ENCODE data around the gene IFNA8.

IFNA8 gene

GRCh38 chr9:21385131-21385670 is 23.7 kb upstream of the IFNA8 start, which contains the start of gene IFNA2:
TSS of gene IFNA2 (minus strand) at chr9:21385398. CDS start at chr9:21385329, 69 bp downstream.
- no peak for TF ChIP-seq CSRNP3 (CRISPR knock-in tag; IDR thresholded peaks at IDR 0.05)
- no peak for TF ChIP-seq ZFP30 (CRISPR knock-in tag; IDR thresholded peaks at IDR 0.05)
- no peak for TF ChIP-seq POU6F1 (CRISPR knock-in tag; IDR thresholded peaks at IDR 0.05; ENCODE audit: borderline replicate concordance, low read depth)
- no peak for TF ChIP-seq ESRRG (CRISPR knock-in tag; IDR thresholded peaks at IDR 0.05)
- no peak for TF ChIP-seq PPARA (CRISPR knock-in tag; IDR thresholded peaks at IDR 0.05; ENCODE audit: borderline replicate concordance)
- no peak for TF ChIP-seq ZNF8 (CRISPR knock-in tag; IDR thresholded peaks at IDR 0.05)
- TF ChIP-seq ZNF565 (CRISPR knock-in tag; conservative IDR thresholded peaks at IDR 0.05; ENCODE audit: low read depth), result no peak
- no peak for TF ChIP-seq TCF4 (CRISPR knock-in tag; IDR thresholded peaks at IDR 0.05; ENCODE audit: borderline replicate concordance)
- no peak for TF ChIP-seq BACH2 (CRISPR knock-in tag; IDR thresholded peaks at IDR 0.05; ENCODE audit: borderline replicate concordance)
- TF ChIP-seq ARNTL (CRISPR knock-in tag; IDR thresholded peaks at IDR 0.05; ENCODE audit: borderline replicate concordance, low read depth), result no peak
- TF ChIP-seq TOX (CRISPR knock-in tag; IDR thresholded peaks at IDR 0.05; ENCODE audit: borderline replicate concordance), result no peak
- no peak for TF ChIP-seq CSDC2 (CRISPR knock-in tag; IDR thresholded peaks at IDR 0.05)
- no peak for ATAC-seq

DNA sequence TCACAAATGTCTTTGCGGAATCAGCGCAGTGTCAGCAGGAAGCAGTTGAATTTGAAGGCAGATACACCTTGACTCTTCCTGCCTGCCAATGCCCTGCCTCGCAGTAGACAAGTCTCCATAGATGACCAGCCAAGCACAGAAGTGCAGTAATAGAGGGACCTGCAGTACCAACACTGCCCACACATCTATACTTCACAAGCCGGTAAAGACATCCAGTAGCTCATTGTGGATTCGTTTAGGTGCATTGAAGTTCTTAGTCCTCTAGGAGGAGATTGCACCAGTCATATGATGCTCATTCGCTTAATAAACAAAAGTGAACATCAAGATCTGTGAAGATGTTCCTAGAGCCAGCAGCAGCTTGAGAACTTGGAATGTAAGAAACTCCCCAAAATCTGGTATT is 16.6 kb upstream of the IFNA8 start:
- TF ChIP-seq CSRNP3 (CRISPR knock-in tag; IDR thresholded peaks at IDR 0.05), result no peak
- peak; percentile 93 for ATAC-seq

DNA sequence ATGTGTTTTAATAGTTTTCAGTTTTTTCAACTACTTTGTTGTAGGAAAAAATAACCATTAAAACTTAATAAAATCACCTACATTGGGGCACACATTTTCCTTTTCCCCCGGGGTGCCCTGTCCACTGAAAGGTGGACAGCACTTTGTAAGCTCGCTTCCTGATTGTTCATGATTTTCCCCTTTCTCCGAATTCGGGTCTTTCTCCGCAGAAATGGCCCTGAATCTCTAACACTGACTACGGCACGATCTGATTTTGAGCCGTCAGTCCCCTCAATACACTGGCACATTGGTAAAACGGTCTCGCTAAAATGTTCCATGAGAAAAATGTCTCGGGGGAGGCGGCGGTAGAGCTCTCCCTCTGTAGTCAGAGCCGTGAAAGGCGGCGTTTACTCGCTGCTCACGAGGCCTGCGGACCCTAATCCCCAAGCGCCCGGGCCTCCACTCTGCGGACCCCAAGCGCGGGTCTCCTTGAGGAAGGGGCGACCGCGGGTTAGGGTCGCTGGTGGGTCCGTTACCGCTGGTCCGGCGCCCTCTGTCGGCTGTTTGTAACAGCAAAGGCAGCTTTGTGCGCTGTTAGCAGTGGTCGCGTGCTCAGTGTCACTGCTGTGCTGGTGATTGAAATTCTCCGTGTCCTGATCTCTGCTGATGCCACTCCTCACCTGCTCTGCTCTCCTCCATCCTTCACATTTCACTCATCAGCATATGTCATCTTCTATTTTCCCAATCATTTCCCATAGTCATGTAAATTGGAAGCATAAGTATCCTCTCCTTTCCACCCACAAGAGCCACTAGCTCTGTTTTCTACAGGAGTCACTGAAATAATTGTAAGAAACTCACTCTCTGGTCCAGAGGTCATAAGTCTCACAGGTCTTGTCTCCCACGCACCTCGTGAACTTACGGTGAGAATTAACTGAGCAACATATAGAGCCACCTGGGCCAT is 12.9 kb upstream of the IFNA8 start:
- peak; percentile 85 for ATAC-seq
- no peak for TF ChIP-seq BACH2 (CRISPR knock-in tag; IDR thresholded peaks at IDR 0.05; ENCODE audit: borderline replicate concordance)
- no peak for TF ChIP-seq PPARA (CRISPR knock-in tag; IDR thresholded peaks at IDR 0.05; ENCODE audit: borderline replicate concordance)
- TF ChIP-seq GLIS3 (CRISPR knock-in tag; IDR thresholded peaks at IDR 0.05), result no peak
- TF ChIP-seq RARB (CRISPR knock-in tag; IDR thresholded peaks at IDR 0.05), result no peak
- TF ChIP-seq ARNTL (CRISPR knock-in tag; IDR thresholded peaks at IDR 0.05; ENCODE audit: borderline replicate concordance, low read depth), result no peak
- TF ChIP-seq, protein P1, sequence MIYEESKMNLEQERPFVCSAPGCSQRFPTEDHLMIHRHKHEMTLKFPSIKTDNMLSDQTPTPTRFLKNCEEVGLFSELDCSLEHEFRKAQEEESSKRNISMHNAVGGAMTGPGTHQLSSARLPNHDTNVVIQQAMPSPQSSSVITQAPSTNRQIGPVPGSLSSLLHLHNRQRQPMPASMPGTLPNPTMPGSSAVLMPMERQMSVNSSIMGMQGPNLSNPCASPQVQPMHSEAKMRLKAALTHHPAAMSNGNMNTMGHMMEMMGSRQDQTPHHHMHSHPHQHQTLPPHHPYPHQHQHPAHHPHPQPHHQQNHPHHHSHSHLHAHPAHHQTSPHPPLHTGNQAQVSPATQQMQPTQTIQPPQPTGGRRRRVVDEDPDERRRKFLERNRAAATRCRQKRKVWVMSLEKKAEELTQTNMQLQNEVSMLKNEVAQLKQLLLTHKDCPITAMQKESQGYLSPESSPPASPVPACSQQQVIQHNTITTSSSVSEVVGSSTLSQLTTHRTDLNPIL (CRISPR knock-in tag; IDR thresholded peaks at IDR 0.05; ENCODE audit: low read depth), result no peak
- no peak for TF ChIP-seq SNAI2 (CRISPR knock-in tag; IDR thresholded peaks at IDR 0.05)
- TF ChIP-seq ZFP30 (CRISPR knock-in tag; IDR thresholded peaks at IDR 0.05), result no peak
- TF ChIP-seq OSR1 (CRISPR knock-in tag; IDR thresholded peaks at IDR 0.05), result no peak

- no peak for TF ChIP-seq ZNF8 (CRISPR knock-in tag; IDR thresholded peaks at IDR 0.05)
- TF ChIP-seq BACH2 (CRISPR knock-in tag; IDR thresholded peaks at IDR 0.05; ENCODE audit: borderline replicate concordance), result no peak
- TF ChIP-seq ISL1 (CRISPR knock-in tag; IDR thresholded peaks at IDR 0.05), result no peak
- TF ChIP-seq ESRRG (CRISPR knock-in tag; IDR thresholded peaks at IDR 0.05), result no peak
- TF ChIP-seq POU6F1 (CRISPR knock-in tag; IDR thresholded peaks at IDR 0.05; ENCODE audit: borderline replicate concordance, low read depth), result no peak
- TF ChIP-seq ZNF70 (CRISPR knock-in tag; IDR thresholded peaks at IDR 0.05), result no peak
- TF ChIP-seq, protein P1 (CRISPR knock-in tag; IDR thresholded peaks at IDR 0.05; ENCODE audit: low read depth), result no peak
- TF ChIP-seq ZFP3 (CRISPR knock-in tag; IDR thresholded peaks at IDR 0.05), result no peak
- TF ChIP-seq GLIS3 (CRISPR knock-in tag; IDR thresholded peaks at IDR 0.05), result no peak
- no peak for TF ChIP-seq PPARA (CRISPR knock-in tag; IDR thresholded peaks at IDR 0.05; ENCODE audit: borderline replicate concordance)
- no peak for TF ChIP-seq ZNF565 (CRISPR knock-in tag; conservative IDR thresholded peaks at IDR 0.05; ENCODE audit: low read depth)
- no peak for TF ChIP-seq RARB (CRISPR knock-in tag; IDR thresholded peaks at IDR 0.05)
- no peak for ATAC-seq
These were observed 9.9 kb upstream of the IFNA8 start for GRCh38 chr9:21398955-21399489.

All from SK-N-SH treated with all-trans-retinoic acid at 6 μM for 48 hours (cell line).